Stomach (tissue), 4 donors: ENCODE results near the gene COX5B.

Experiments
- CTCF ChIP-seq, 7 experiments: fragments of 450-650 bp in 4 of 7; fragments of 200-600 bp in 3 of 7; sonication (generic) in 3 of 7; IDR thresholded peaks; one replicate each; pipeline ENCODE4 v1.5.1; 2016 to 2019; ENCODE audit warnings: antibody characterized with exemption in 7 of 7, control low read depth in 2 of 7, mild to moderate bottlenecking in 1 of 7
- EP300 ChIP-seq: sonication (generic); formaldehyde crosslinking; IDR thresholded peaks from one replicate; pipeline ENCODE4 v1.6.1; 2017; ENCODE audit warnings: antibody characterized with exemption

DNA sequence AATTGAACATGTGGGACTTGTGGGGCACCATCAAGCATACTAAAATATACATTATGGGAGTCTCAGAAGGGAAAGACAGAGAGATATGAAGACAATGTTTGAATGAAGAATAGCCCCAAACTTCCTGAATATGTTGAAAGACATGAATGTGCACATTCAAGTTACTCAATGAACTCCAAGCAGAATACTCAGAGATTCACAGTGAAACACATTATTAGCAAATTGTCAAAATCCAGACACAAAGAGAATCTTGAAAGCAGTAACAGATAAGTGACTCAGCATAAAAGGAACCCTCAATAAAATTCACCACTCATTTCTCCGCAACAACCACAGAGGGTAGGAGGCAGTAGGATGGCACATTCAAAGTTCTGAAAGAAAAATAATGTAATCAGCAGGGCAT, 32.4 kb downstream of the COX5B start:
- TF ChIP-seq CTCF (IDR thresholded peaks at IDR 0.05) (no peak), EP300 (no peak)
